T-helper 9 cell (primary cell): ENCODE measurements around the gene CEP43.

Experiments
- DNase-seq: peaks from one replicate; pipeline ENCODE4 v3.0.0-alpha.2; 2020
- total RNA-seq, 2 donors: gene quantifications; one replicate each; lab custom pipeline; 2026; lab: John Stamatoyannopoulos, UW

CEP43 gene, protein sequence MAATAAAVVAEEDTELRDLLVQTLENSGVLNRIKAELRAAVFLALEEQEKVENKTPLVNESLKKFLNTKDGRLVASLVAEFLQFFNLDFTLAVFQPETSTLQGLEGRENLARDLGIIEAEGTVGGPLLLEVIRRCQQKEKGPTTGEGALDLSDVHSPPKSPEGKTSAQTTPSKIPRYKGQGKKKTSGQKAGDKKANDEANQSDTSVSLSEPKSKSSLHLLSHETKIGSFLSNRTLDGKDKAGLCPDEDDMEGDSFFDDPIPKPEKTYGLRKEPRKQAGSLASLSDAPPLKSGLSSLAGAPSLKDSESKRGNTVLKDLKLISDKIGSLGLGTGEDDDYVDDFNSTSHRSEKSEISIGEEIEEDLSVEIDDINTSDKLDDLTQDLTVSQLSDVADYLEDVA
- 18.6 to 18.7 reads per million in 2 donors for total RNA-seq

GRCh38 chr6:166999145-166999883 is at the start of gene CEP43:
TSS of gene CEP43 (plus strand) at chr6:166999397. CDS start at chr6:166999413, 16 bp downstream.
- peak; percentile 78 for DNase-seq

DNA sequence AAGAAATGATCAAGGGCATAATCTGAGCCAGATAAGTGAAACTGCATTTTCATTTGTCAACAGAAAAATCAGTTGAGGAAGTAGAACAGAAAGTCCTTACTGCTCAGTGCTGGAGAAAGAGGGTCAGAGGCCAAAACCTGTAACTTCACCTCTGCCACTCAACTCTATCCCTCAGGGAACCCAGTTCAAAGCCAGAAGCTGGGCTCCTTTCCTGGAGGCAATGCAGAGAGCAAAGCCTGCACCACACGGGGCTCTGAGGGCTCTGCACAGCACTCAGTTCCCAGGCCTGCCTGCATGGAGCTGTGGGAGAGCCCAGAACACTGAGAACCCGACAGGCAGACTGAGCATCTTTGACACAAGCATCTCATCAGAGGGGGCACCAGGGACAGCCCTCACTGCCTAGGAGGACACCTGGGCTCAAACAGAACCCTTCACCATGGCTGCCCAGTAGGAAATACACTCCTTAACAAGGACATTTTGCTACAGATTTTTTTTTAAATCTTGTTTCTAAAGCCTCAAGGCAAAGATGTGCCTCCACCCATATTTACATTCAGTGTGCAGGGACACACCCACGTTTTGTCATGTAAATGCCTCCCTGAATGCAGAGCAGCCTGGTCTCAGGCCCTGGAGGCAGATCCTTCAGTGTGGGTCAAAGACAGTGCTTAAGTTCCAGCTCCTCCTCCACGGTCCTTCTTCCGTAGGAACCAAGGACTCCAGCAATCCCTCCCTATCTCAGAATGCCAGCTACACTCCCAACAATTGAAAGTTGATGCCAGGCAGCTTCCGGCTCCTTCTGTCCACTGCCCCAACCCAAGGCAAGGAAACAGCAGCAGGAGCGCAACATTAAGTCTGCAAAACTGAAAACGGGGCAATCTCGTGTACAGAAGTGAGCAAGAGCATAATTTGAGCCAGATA is 49.4 kb upstream of the CEP43 start:
- no peak for DNase-seq

- no peak for DNase-seq
Observed at GRCh38 chr6:166950443-166950821, 48.8 kb upstream of the CEP43 start.

DNA sequence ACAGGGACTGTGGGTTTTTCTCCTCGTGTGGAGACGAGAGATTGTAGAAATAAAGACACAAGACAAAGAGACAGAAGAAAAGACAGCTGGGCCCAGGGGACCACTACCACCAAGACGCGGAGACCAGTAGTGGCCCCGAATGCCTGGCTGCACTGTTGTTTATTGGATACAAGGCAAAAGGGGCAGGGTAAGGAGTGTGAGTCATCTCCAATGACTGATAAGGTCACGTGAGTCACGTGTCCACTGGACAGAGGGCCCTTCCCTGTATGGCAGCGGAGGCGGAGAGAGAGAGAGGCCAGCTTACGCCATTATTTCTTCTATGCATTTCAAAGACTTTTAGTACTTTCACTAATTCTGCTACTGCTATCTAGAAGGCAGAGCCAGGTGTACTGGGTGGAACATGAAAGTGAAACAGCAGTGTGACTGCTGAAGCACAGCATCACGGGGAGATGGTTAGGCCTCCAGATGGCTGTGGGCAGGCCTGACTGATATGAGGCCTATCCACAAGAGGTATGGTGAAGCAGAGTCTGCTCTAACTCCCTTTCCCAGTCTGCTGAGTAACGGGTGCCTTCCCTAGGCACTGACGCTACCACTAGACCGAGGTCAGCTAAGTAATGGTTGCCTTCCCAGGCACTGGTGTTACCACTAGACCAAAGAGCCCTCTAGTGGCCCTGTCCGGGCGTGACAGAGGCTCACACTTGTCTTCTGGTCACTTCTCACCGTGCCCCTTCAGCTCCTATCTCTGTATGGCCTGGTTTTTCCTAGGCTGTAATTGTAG is 48.1 kb upstream of the CEP43 start:
- peak; percentile 50 for DNase-seq

DNA sequence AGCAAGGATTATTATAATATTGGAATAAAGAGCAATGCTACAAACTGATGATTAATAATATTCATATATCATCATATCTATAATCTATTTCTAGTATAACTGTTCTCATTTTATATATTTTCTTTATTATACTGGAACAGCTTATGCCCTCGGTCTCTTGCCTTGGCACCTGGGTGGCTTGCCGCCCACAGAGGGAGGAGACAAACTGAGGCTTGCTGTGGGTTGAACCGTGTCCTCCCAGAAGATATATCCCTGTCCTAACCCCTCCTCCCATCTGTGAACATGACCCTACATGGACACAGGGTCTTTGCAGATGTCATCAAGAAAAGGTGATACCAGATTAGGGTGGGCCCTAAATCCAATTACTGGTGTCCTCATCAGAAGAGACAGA is 47.5 kb upstream of the CEP43 start:
- no peak for DNase-seq

GRCh38 chr6:166952121-166952520 is 47.1 kb upstream of the CEP43 start:
- DNase-seq = peak; percentile 17

GRCh38 chr6:166952567-166953486 is 46.4 kb upstream of the CEP43 start:
- DNase-seq = peak; percentile 22

DNA sequence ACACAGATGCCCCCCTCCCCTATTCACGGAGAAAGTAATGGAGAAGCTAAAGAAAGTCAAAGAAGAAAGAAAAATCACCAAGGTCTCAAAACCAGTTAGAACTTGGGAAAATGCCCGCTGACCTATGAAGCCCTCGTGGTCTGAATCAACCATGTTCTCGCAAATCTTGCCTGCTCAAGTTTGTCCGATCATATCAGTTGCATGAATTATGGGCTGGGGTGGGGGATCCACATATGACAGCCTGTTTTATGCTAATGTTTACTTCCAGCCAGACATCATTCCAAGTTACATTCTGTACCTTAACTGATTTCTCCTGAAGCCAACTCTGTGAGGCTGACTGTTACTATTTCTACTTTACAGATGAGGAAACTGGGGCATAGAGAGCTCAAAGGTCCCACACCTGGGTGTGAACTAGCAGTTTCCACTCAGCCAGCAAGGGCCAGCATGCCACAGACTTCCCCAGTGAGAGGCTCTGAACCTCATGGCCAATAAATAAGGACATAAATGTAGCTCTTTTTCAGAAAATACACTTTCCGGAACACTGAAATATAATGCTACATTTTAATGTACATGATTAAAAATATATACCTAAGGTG is 45.0 kb upstream of the CEP43 start:
- no peak for DNase-seq

- peak; percentile 19 for DNase-seq
Observed at GRCh38 chr6:166955121-166955864, 43.9 kb upstream of the CEP43 start.

DNA sequence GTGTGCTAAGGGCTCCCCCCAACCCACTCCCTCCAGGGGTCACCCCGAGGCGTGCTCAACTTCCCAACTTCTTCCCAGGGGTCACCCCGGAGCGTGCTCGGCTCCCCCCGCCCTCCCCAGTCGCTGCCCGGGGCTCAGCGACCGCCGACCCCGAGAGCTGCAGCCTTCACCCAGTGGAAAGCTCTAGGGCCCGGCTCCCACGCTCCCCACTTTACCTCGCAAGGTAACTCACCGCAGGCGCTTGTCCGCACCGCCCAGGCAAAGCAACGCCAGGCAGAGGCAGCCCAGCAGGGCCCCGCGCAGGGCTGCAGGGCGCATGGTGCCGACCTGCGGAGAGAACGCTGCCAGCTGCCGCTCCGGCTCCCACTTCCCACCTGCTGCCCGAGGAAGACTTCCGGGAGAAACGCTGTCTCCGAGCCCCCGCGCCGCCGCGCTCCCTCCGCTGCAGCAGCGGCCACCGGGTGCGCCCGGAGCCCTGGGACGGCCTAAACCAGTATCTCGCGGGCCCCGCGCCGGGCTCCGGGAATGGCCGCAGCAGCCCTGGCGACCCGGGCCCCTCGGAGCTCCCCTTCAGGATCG is 43.2 kb upstream of the CEP43 start:
- DNase-seq = no peak

DNA sequence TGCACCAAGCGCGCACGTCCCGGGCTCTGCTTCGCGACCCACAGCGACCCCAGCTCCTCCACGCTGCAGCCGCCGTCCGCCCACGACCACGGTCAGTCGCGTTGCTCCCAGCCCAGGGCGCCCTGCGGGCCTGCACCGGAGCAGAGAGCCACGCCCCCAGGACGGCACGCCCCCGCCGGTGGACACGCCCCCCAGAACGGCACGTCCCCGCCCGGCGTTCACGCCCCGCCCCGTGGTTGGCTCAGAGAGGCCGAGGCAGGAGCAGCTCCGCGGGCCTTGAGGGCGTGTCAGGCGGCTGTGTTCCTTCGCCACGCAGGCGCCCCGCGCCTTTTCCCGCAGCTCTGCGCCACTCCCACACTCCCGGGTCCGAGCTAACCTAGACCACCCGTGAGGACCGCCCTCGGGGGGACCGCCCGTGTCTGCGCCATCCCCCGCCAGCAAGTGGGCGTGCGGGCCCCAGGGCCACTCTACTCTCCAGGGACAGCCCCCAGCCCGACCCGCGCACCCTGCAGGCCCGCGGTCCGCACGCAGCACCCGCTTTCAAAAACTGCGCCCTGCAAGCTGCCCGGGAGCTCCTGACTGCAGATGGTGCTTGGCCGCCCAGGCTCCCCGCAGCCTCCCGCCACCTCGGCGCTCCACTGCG is 42.6 kb upstream of the CEP43 start, which contains the start of gene RNASET2:
TSS of gene RNASET2 (minus strand) at position 107 of the 643 bp plus-strand sequence. CDS start 368 bp downstream, outside the sequence.
- peak; percentile 100 for DNase-seq

DNA sequence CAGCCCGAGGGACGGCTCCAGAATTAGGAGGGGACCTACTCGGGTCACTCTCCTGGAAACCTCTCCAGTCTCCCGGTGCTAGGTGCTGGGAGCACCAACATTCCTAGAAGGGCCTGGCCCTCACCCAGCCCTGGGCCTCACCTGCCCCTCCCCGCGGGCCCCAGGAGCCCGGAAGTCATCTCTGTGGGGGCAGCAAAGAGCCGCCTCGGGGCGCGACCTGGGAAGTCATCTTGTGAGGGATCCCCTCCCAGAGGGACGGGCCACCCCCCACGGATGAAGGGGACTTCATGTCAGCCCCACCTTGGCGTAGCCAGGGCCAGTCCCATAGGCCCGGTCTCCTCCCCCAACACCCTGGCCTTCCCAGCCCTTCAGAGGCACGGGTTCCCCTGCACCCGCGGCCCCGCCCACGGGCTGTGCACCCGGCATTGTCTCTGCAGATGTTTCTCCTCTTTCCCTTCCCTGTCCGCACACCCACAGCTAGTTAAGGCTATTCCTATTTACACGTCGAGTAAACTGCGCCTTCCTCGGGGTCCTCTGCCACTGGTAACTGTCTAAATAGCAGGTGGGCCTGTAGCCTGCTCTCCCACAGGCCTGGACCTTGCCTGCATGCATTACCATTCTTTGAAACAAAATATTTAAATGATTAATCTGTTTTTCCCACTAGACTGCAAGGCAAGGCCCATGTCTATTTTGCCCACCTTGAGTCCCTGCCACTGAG is 42.0 kb upstream of the CEP43 start:
- peak; percentile 41 for DNase-seq

GRCh38 chr6:166957805-166958076 is 41.5 kb upstream of the CEP43 start:
- DNase-seq = no peak

DNA sequence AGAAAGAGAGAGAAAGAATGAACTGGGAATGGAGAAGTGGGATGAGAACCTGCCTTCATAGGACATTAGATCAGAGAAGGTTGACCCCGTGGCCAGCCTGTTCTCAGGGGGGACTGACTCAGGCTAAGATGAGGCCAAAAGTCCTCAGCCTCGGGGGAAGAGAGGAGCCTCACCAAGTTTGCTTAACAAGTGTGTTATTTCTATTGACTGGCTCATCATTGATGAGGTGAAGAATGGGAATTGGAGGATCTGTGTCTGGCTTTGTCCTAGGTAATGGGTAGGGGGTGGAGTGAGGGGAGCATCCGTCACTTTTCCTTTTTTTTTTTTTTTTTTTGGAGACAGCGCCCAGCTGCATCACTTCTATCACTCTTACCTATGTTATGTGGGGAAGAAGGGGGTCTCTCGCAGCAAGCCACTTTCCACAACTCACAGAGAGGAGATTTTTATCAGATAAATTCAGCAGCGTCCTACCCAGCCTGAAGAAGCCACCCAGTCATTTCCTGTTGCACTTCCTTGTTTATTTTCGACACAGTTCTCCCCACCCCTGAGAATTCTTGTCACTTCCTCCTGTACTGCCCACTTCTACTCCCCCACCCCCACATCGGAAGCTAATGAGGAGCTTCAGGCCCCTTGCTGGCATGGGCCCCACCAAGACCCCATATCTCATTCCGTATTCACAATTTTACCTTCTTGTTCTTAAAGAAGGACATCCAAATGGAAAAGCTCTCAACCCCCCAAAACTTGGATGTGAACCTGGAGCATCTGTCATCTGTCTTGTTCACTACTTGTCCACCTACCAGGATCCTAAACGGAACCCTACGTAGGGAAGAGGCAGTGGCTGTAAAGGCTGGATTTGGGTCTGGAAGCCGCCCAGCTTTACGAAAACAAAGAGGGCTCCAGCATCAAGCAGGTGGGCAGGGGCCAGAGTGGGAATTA is 40.0 kb upstream of the CEP43 start:
- DNase-seq = peak; percentile 37

DNA sequence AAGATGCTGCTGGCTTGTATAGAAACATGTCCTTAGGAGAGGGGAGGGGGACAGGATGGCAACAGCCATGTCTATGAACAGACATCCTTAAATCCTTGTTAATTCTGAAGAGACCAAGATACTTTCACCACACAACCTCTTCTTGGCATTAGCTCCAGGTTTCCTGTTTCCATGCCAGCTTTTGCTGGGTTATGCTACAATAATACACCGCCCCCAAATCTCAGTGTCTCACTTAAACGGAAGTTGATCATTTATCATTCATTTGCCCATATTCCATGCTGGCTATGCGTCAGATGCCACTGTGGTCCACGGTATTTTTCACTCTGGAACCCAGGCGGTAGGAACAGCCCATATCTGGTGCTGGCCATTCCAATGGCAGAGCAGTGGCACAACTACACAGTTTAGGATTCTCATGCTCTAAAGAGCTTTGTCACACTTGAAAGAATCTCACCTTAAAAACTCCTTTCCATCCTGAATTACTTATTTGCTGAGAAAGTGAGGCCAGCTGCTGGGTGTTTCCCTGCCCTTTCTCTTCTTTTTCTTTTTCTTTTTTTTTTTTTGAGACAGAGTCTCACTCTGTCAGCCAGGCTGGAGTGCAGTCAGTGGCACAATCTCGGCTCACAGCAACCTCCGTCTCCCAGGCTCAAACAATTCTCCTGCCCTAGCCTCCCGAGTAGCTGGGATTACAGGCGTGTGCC is 39.1 kb upstream of the CEP43 start:
- DNase-seq = no peak

GRCh38 chr6:166960609-166960978 is 38.6 kb upstream of the CEP43 start:
- DNase-seq = no peak

DNA sequence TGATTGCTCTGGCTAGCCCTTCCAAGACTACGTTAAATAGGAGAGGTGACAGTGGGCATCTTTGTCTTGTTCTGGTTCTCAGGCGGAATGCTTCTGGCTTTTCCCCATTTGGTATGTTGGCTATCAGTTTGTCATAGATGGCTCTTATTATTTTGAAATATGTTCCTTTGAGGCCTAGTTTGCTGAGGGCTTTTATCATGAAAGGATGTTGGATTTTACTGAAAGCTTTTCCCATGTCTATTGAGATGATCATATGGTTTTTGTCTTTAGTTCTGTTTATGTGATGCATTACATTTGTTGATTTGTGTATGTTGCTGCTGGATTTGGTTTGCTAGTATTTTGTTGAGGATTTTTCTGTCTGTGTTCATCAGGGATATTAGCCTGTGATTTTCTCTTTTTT is 32.9 kb upstream of the CEP43 start:
- no peak for DNase-seq
